Endothelial cell of umbilical vein (primary cell): ENCODE data around the gene SHC1. TPM values are rescaled to one million over a fixed set of nuclear protein-coding genes. Genes with fewer than 3 reads are reported as not detected.
A peak's percentile ranks its signal among the peaks of the same experiment; 100 is the strongest.

ENCODE experiments used
- BruUV-seq: library from RNA; stranded (reverse); fragments of 400-500 nt; replicated peaks from 2 replicates; lab custom pipeline; 2021; lab: Mats Ljungman, UMichigan
- CTCF ChIA-PET: fragments of 300-600, 350-600 bp; sonication (Branson Sonifier 250); formaldehyde crosslinking; loops from one replicate; lab custom pipeline; 2021; ENCODE audit warnings: antibody characterized with exemption, inconsistent platforms; lab: Charles Lee
- POLR2A ChIA-PET: fragments of 300-600, 350-600 bp; sonication (Branson Sonifier 250); formaldehyde crosslinking; loops from one replicate; lab custom pipeline; 2021; ENCODE audit warnings: antibody characterized with exemption, inconsistent platforms; lab: Charles Lee
- DNase-seq: peaks from one replicate; pipeline ENCODE4 v3.0.0-alpha.2; 2011; ENCODE audit warnings: low read depth, low spot score
- FAIRE-seq: peaks from 2 replicates; lab custom pipeline; 2011; peaks lifted over from hg19 to GRCh38; lab: Jason Lieb, UNC
- H2AFZ ChIP-seq: 2 replicates; pipeline ENCODE4 v1.6.0; 2012; ENCODE audit warnings: low read depth, low read length, control low read depth, inconsistent platforms
- H3K27ac ChIP-seq: 2 replicates; pipeline ENCODE4 v1.5.1; 2011; ENCODE audit warnings: low read depth, mild to moderate bottlenecking, control low read depth, low read length, moderate library complexity; ENCODE audit not compliant: insufficient read depth
- H3K27me3 ChIP-seq, 2 experiments: 2 replicates each; pipeline versions ENCODE4 v1.6.0 to v1.6.1; 2011; ENCODE audit warnings: low read length in 2 of 2, mixed read lengths in 1 of 2; ENCODE audit not compliant: control insufficient read depth in 2 of 2, insufficient read depth in 2 of 2
- H3K36me3 ChIP-seq, 2 experiments: 2 replicates in 1 of 2; 3 replicates in 1 of 2; pipeline ENCODE4 v1.5.1; 2011; ENCODE audit warnings: low read length in 2 of 2, mild to moderate bottlenecking in 1 of 2, moderate library complexity in 1 of 2; ENCODE audit not compliant: control insufficient read depth in 2 of 2, insufficient read depth in 2 of 2; ENCODE audit errors: extremely low read depth in 1 of 2
- H3K4me1 ChIP-seq: 3 replicates; pipeline ENCODE4 v1.5.1; 2011; ENCODE audit warnings: mild to moderate bottlenecking, low read length; ENCODE audit not compliant: control insufficient read depth, insufficient read depth; ENCODE audit errors: extremely low read depth
- H3K4me2 ChIP-seq: 2 replicates; pipeline ENCODE4 v1.6.1; 2011; ENCODE audit warnings: low read length, control low read depth, mixed read lengths; ENCODE audit not compliant: insufficient read depth
- H3K4me3 ChIP-seq, 3 experiments: fragments of 200-600 bp in 1 of 3; sonication (generic), shearing (Covaris generic) in 1 of 3; replicated peaks in 1 of 3; 2 replicates each; pipeline ENCODE4 v1.5.1; 2011 to 2016; ENCODE audit warnings: control low read depth in 3 of 3, low read length in 3 of 3, mild to moderate bottlenecking in 2 of 3, inconsistent platforms in 1 of 3, low read depth in 1 of 3, moderate library complexity in 1 of 3; ENCODE audit not compliant: insufficient read depth in 1 of 3
- H3K79me2 ChIP-seq: 2 replicates; pipeline ENCODE4 v1.6.0; 2012; ENCODE audit warnings: low read length, inconsistent platforms; ENCODE audit not compliant: control insufficient read depth, insufficient read depth
- H3K9ac ChIP-seq: replicated peaks from 2 replicates; pipeline ENCODE3; 2011; ENCODE audit warnings: low read length, control low read depth; ENCODE audit not compliant: insufficient read depth; ENCODE audit errors: extremely low read depth
- H3K9me1 ChIP-seq: replicated peaks from 3 replicates; pipeline ENCODE4 v1.6.0; 2011; ENCODE audit warnings: mild to moderate bottlenecking, low read length; ENCODE audit not compliant: control insufficient read depth, insufficient read depth; ENCODE audit errors: extremely low read depth
- H3K9me3 ChIP-seq: replicated peaks from 2 replicates; pipeline ENCODE4 v1.5.1; 2012; ENCODE audit warnings: low read length, inconsistent platforms; ENCODE audit not compliant: control insufficient read depth, insufficient read depth
- H4K20me1 ChIP-seq: replicated peaks from 2 replicates; pipeline ENCODE3; 2011; ENCODE audit warnings: mild to moderate bottlenecking, low read length; ENCODE audit not compliant: control insufficient read depth, insufficient read depth; ENCODE audit errors: extremely low read depth
- CTCF ChIP-seq, 2 donors: IDR thresholded peaks; 1 replicate in 1 of 2; 2 replicates in 1 of 2; pipeline ENCODE4 v1.5.1; 2011; ENCODE audit warnings: low read length in 2 of 2, mild to moderate bottlenecking in 2 of 2, moderate library complexity in 2 of 2, control low read depth in 1 of 2, inconsistent platforms in 1 of 2, low read depth in 1 of 2; ENCODE audit not compliant: insufficient read depth in 1 of 2; ENCODE audit errors: extremely low read depth in 1 of 2
- EZH2 ChIP-seq: IDR thresholded peaks from 2 replicates; pipeline ENCODE4 v1.6.1; 2012; ENCODE audit warnings: borderline replicate concordance, low read depth, mild to moderate bottlenecking, moderate library complexity, low read length, inconsistent platforms; ENCODE audit not compliant: severe bottlenecking
- FOS ChIP-seq: IDR thresholded peaks from 2 replicates; pipeline ENCODE4 v1.6.1; 2011; ENCODE audit warnings: mild to moderate bottlenecking, low read length, moderate library complexity, borderline replicate concordance; ENCODE audit not compliant: insufficient read depth
- GATA2 ChIP-seq: IDR thresholded peaks from 2 replicates; pipeline ENCODE4 v1.7.0; 2011; ENCODE audit warnings: low read depth, mild to moderate bottlenecking, moderate library complexity, mixed read lengths, low read length; ENCODE audit not compliant: insufficient read length, insufficient read depth
- JUN ChIP-seq: IDR thresholded peaks from 2 replicates; pipeline ENCODE4 v1.6.1; 2011; ENCODE audit warnings: borderline replicate concordance, low read depth; ENCODE audit not compliant: insufficient read length, insufficient read depth
- MYC ChIP-seq: IDR thresholded peaks from one replicate; pipeline ENCODE4 v1.6.1; 2011; ENCODE audit warnings: mild to moderate bottlenecking, low read depth, low read length
- POLR2A ChIP-seq: IDR thresholded peaks from 2 replicates; pipeline ENCODE4 v1.6.1; 2012; ENCODE audit warnings: low read depth, mild to moderate bottlenecking, control low read depth, low read length
- POLR2AphosphoS5 ChIP-seq: IDR thresholded peaks from 2 replicates; pipeline ENCODE4 v1.6.1; 2012; ENCODE audit warnings: low read depth, mild to moderate bottlenecking, control low read depth, low read length, moderate library complexity; ENCODE audit not compliant: insufficient read depth
- dilution Hi-C: fragments of 300-500 bp; cut with MboI; formaldehyde crosslinking; loops from one replicate; pipeline ENCODE4 v1.15.0; 2019; ENCODE audit warnings: low sequenced_read_pairs; ENCODE audit not compliant: extremely low pct_ligation_motif_present
- intact Hi-C: fragments of 100-400 bp; cut with micrococcal nuclease; formaldehyde crosslinking; loops from one replicate; pipeline ENCODE4 v1.10.0; 2022
- polyA plus RNA-seq, 4 experiments: library from polyadenylated mRNA; depleted of rRNA in 3 of 4; stranded (reverse) in 3 of 4; unstranded in 1 of 4; fragments of >200 nt; gene quantifications; 2 replicates each; pipeline versions ENCODE4 v1.2.1 to v1.2.3, GENCODE V29; 2011 to 2012; ENCODE audit warnings: missing spikeins in 1 of 4
- total RNA-seq: library from RNA; stranded (reverse); gene quantifications from 2 replicates; pipeline ENCODE4 v1.2.3, GENCODE V29; 2021
- TF ChIP-seq, protein P1 (sequence below): IDR thresholded peaks from 2 replicates; pipeline ENCODE4 v1.6.1; 2011; ENCODE audit not compliant: insufficient read depth, insufficient read length

The SHC1 gene
- total and polyA plus RNA-seq, 2 donors (not counting 3 experiments of a cell fraction or from before 2014, with no cell fraction given): 316 to 324 TPM

DNA sequence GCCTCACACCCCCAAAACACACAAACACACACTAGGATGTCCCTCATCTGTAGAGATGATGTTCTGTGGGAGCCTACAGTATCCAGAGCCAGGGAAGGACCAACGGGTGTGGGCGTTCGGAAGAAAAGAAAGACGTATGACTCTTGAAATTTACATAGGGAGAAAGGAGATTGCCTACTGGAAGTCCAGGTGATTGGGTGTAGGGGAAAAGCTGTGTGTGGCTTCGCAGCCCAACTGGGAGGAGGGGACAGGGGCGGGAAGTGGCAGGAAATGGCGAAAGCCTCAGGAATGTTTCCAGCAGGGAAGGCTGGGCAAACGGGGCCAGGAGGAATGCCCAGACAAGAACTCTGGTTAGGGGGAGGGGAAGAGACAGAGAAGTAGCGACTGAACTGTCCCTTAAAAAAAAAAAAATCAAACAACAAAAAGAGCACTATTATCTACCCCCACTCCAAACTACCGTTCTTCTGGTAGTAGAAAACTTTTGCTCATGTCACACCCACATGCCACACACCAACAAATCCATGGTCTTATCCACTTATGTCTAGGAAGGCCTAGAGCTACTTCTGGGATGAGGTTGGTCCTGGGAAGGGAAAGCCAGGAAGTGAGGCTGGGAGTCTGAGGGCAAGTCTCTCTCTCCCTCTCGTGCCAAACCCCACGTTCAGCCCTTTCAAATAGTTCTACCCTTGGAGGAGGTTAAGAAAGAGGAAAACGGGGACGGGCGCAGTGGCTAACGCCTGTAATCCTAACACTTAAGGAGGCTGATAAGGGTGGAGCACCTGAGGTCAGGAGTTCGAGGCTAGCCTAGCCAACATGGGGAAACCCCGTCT lies 2.2 kb upstream of the SHC1 start:
- Histone ChIP-seq H3K27me3 (no peaks in the 10 kb centered on the region), H3K9ac (peak overlapping the region; percentile 92), H3K4me1 (peaks cover 51% of the 10 kb centered on the region), H2AFZ (no peak overlapping the region), H3K9me1 (no peaks in the 10 kb centered on the region), H3K36me3 (no peaks in the 10 kb centered on the region), H3K4me2 (peak overlapping the region; percentile 80), H3K27ac (peak overlapping the region; percentile 99), H4K20me1 (no peaks in the 10 kb centered on the region), H3K79me2 (peaks cover 57% of the 10 kb centered on the region), H3K9me3 (no peaks in the 10 kb centered on the region), H3K4me3 (peak overlapping the region in 2 of 3 experiments; percentile 62 to 64)
- BruUV-seq: no TSS peak
- ChIA-PET CTCF (interaction anchor here (0.7 to 8.5 kb wide), 13 partner anchors 11 to 200 kb away, joined by 3 to 81 read pairs (median 6); partner anchors contain the start of genes ADAM15, KRTCAP2, LENEP and PBXIP1), POLR2A (interaction anchor here (0.7 to 2.7 kb wide), 8 partner anchors 10 to 29 kb away, joined by 3 to 24 read pairs (median 4); partner anchors contain the start of genes FLAD1, LENEP, PBXIP1 and PYGO2)
- no peak for TF ChIP-seq POLR2AphosphoS5
- TF ChIP-seq POLR2A: peak; percentile 81
- TF ChIP-seq JUN: peak; percentile 48
- peak; percentile 22 for TF ChIP-seq GATA2
- TF ChIP-seq EZH2: no peak
- TF ChIP-seq MYC: no peak
- no peak for TF ChIP-seq CTCF (IDR thresholded peaks at IDR 0.05; ENCODE audit: extremely low read depth in 1 of 2, insufficient read depth in 1 of 2, low read depth in 1 of 2, low read length in 2 of 2)
- peak; percentile 52 for TF ChIP-seq FOS
- TF ChIP-seq, protein P1, sequence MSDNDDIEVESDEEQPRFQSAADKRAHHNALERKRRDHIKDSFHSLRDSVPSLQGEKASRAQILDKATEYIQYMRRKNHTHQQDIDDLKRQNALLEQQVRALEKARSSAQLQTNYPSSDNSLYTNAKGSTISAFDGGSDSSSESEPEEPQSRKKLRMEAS: no peak
- DNase-seq: peak; percentile 95
- intact Hi-C loops (loop anchor here (1.0 to 10.0 kb wide), 4 partner anchors 18 to 488 kb away; partner anchors contain the start of genes EFNA1 and ZBTB7B), dilution Hi-C loops (no loop called here)
- FAIRE-seq: no peak
